ENCODE data around the gene NATD1.
A peak's percentile ranks its signal among the peaks of the same experiment; 100 is the strongest.

Gene NATD1

GRCh38 chr17:21252796-21253645, at the start of gene NATD1:
NATD1 (minus strand) TSS chr17:21253410; CDS start chr17:21253264, 146 bp downstream.
- DNase-seq (ENCODE audit: insufficient read length, low spot score), result peak; percentile 98
- FAIRE-seq, result peak; percentile 97

DNA sequence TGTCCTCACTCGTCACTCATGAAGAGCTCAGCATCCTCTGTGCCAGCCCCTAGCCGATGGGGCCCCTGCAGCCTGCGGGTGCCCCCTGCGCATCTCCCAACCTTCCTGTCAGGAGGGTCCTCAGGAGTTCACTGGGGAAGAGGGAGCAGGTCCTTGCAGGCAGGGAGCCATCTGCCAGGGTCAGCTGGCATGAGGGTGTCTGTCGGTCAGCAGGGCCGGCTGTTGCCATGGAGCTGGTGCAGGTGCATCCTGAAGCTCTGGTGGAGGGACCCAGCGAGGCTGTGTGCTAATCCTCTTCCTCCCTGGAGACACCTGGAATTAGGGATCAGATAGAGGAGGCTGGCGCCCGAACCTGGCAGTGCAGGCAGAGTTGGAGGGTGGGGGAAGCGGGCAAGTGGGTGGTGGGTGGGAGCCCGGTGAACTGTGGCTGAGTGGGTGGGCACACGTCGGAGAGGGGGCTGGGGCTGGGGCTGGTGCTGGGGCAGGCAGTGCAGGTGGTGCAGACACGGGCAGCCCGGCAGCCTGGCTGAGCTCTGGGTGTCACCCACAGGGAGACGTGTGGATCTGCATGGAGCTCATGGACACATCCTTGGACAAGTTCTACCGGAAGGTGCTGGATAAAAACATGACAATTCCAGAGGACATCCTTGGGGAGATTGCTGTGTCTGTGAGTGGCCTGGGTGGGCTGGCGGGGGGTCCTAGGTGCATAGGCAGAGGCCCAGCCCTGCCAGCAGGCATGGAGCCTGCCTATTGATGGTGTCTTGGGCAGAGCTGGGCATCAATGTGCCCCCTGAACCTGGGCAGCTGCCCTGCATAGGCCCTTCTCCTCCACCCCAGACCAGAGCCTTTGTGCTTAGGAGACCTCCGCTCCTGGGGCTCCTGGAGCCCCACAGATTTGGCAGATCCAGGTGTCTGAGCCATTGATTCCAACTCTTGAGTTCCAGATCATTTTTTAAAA, 48.7 kb upstream of the NATD1 start:
- no peak for DNase-seq (ENCODE audit: insufficient read length, low spot score)
- FAIRE-seq, result peak; percentile 59

DNA sequence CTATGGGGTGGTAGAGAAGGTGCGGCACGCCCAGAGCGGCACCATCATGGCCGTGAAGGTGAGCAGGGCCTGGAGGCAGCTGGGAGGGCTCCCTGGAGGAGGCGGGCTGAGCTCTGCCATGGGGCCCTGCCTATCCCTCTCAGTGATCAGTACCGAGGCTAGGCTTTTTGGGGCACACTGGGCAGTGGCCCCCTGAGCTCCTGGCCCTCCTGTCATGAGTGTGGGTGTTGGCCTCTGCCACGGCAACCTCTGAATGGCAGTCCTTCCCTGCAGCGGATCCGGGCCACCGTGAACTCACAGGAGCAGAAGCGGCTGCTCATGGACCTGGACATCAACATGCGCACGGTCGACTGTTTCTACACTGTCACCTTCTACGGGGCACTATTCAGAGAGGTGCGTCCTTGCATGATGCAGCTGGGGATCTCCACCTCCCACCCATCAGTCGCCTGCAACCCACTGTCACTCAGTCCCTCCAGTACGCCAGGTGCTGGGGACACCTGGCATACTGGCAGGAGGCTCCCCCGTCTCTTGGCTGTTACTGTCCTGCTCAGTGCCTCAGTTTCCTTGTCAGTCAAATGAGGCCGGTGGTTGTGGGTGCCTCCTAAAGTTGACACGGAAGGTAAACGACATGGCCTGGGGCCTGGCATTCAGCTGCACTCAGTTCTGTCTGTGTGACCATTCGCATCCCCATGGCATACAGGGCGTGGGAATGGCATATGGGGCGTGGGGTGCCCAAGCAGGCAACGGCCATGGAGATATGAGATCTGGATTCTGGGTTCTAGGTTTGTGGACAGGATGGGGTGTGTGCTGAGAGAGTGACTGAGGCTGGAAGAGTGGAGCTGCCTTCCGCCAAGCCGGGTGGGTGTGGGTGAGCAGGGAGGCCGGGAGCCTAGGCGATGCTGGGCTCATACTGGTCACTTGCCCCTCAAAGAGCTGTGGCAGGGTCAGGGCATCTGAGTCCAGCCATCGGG, 47.7 kb upstream of the NATD1 start:
- FAIRE-seq (no peak), DNase-seq (ENCODE audit: insufficient read length, low spot score) (no peak)

DNA sequence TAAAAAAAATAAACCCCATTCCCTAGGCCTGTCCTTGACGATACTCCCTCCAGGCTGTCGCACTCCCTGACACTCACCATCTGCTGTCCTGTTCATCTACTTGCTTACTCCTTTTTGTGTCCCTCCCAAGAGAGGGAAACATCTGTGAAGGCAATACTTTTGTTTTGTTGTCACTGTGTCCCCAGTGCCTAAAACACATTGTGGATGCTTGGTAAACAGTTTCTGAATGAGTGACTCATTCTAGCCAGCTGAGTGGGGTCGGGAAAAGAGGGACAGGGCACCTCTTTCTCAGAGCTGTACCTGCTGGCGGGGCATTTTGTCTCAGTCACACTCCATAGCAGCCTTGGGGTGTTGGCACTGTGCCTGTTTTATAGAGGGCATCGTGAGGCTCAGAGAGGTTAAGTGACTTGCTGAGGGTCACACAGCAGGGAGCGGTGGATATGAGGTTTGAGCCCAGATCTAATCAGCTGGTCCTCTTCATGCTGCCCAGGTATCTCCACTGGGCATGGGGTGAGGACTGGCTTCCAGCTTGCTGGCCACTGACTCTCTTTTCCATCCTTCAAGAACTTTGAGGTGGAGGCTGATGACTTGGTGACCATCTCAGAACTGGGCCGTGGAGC, 46.9 kb upstream of the NATD1 start:
- DNase-seq (ENCODE audit: insufficient read length, low spot score) (no peak), FAIRE-seq (peak; percentile 97)

DNA sequence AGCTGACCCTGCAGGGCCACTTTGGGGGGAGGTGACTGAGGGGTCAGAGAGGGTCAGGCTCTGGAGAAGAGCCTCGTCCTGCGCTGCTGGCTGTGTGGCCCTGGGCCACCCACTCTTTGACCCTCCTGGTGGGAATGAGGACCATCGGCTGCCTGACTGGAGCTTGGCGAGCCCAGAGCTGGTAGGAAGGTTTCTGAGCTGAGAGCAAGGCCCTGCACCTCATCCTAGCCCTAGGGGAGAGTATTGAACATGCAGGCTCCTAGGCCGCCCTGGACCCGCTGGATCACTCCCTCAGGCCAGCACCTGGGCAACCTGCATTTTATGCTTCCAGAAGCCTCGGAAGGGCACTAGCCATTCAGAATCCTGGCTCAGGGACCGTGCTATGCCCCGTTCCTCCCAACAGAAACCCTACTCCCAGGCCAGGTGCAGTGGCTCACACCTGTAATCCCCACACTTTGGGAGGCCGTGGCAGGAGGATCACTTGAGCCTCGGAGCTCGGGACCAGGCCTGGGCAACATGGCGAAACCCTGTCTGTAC, 45.8 kb upstream of the NATD1 start:
- FAIRE-seq (peak; percentile 91), DNase-seq (ENCODE audit: insufficient read length, low spot score) (no peak)

GRCh38 chr17:21298056-21298982, 45.1 kb upstream of the NATD1 start:
- FAIRE-seq (peak; percentile 87), DNase-seq (ENCODE audit: insufficient read length, low spot score) (no peak)

- FAIRE-seq, result no peak
- no peak for DNase-seq (ENCODE audit: insufficient read length, low spot score)
Measured at GRCh38 chr17:21297597-21297996, 44.4 kb upstream of the NATD1 start.

DNA sequence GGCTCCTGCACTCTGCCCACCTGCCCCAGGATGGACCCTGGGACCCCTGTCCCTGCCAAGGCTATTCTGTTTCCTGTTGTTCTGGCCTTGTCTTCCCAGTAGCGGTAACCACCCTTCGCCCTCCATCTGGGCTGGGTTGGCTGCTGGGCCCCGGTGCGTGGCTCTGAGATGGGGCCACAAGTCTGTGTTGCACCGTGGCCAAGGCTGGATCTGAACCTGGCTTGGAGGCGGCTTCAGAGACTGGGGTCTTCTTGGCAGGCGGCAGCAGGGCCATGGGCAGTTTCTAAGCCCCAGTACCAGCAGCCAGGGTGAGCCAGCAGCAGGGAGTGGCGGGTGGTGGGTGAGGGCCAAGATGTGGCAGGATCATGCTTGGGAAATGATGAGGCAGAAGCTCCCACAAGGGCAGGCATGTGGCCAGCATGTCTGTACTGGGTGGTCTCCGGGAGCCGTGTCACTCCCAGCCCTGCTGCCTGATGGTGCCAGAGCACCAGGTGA, 43.9 kb upstream of the NATD1 start:
- DNase-seq (ENCODE audit: insufficient read length, low spot score) (no peak), FAIRE-seq (no peak)

DNA sequence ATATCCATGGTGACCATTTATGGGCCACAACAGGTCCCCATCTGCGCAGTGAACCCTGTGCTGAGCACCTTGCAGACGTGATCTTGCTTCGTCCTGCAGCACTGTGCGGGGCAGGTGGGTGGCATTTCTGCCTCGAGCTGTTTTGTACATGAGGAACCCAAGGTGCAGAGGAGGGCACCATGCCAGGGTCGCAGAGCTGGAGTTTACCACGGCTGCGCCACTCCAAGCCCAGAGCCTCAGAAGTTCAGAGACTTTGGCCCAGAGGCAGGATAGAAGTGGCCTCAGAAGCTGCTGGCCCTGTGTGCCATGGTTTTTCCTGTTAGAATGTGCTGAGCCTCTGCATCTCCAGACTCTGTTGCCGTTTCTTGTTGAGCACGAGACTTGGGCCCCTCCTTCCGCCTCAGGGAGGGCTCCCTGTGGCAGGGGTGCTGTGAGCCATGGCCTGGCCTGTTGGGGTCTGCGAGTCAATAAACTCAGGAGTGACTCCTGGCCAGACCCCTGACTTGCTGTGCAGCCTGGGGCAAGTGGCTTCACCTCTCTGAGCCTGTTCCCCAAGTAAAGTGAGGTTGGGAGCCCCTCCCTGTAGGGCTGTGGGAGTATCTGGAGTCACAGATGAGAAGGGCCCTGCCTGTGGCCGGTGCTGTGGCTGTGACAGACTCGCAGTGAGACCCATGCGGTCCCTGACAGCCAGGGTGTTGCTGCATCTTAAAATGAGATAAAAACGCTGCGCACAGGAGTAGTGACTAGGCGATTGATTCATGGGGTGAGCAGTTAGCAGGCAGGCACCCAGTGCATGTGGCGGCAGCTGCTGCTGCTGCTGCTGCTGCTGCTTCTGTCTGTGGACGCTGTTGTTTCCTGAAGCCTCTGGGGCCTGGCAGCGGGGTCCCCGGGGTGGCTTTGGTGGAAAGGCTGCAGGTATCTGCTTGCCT, 43.2 kb upstream of the NATD1 start:
- FAIRE-seq (peak; percentile 95), DNase-seq (ENCODE audit: insufficient read length, low spot score) (no peak)

GRCh38 chr17:21295036-21295952, 42.1 kb upstream of the NATD1 start:
- DNase-seq (ENCODE audit: insufficient read length, low spot score), result no peak

DNA sequence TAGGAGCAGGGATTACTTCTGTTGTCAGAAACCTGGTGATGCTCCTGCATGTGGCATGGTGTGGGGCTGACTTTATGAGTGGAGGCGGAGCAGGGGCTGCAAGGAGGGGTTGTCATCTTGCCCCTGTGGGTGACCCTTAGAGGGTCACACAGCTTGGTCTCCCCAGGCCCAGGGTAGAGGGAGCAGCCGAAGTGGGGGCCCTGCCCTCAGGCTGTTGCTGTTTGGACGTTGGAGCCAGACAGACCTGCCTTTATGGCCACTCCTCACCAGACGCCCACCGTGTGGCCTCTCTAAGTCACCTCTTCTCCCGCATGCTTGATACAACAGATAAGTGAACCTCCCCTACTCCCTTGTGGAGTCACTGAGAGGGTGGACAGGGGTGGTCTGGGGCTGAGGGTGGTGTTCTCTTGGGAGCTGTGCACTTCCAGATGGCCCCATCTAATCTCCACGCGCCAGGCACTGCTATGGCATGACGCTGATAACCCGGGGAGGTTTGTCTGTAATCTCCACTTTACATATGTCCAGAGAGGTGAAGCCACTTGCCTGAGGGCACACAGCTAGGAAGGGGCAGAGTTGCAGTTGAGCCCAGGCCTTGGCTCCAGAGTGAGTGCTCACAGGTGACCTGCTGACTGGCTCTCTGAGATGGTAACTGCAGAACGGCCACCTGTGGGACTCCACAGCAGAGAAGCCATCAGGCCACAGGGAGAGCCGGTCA, 41.3 kb upstream of the NATD1 start:
- FAIRE-seq, result no peak

More at GRCh38 chr17:21295036-21295952, 42.1 kb upstream of the NATD1 start:
- FAIRE-seq, result peak; percentile 96

DNA sequence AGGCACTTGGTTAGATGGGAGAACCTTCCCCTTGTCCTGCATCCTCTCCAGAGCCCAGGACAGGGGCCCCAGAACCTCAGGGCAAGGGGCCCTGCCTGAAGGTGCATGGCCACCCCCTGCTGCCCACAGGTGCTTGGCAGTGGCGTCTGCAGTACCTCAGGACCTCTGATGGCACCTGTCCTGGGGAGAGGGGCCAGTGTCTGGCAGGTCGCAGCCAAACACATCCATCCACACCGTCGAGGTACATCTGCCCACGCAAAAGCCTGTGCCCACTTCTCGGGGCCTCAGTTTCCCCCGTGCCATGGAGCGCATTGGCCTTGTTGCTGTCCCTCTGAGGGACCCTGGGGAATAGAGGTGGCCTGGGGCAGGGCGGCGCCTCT, 40.6 kb upstream of the NATD1 start:
- FAIRE-seq (no peak), DNase-seq (ENCODE audit: insufficient read length, low spot score) (no peak)

More for the DNA sequence above, 41.3 kb upstream of the NATD1 start:
- DNase-seq (ENCODE audit: insufficient read length, low spot score), result no peak

GRCh38 chr17:21292867-21293830, 39.9 kb upstream of the NATD1 start:
- FAIRE-seq, result no peak

DNA sequence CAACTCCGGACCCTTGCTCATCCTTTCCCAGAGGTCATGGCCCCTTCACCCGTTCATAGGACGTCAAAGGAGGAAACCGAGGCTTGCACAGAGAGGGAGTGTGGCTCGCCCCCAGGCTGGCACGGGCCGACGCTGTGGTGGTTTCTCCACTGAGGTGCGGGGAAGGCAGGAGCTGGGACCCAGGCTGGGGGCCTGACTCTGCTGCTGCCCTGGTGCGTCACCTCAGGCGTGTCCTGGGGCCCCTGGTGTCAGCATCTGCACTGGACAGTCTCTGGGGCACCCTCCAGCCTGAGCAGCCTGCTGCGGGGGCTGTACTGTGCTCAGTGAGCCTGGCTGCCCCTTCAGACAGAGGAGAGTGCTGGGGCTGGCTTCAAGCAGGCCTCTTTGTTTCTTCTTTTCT, 38.7 kb upstream of the NATD1 start:
- no peak for DNase-seq (ENCODE audit: insufficient read length, low spot score)
- FAIRE-seq, result peak; percentile 95

More at GRCh38 chr17:21292867-21293830, 39.9 kb upstream of the NATD1 start:
- DNase-seq (ENCODE audit: insufficient read length, low spot score), result no peak

Data from HTR-8/SVneo (cell line).